Measurements from ENCODE around the gene ZFC3H1. TPM values are rescaled to one million over a fixed set of nuclear protein-coding genes. Genes with fewer than 3 reads are reported as not detected.

Gene ZFC3H1
- total RNA-seq, 1 donor from 2014 or later: 44.8 TPM

GRCh38 chr12:71602761-71603577 is 60.7 kb downstream of the ZFC3H1 start:
- Histone ChIP-seq H3K4me1 (no peaks in the 10 kb centered on the region), H3K4me3 (no peak overlapping the region), H3K27ac (no peak overlapping the region), H3K36me3 (peaks cover 19% of the 10 kb centered on the region), H3K9me3 (no peaks in the 10 kb centered on the region), H3K27me3 (no peaks in the 10 kb centered on the region)
- TF ChIP-seq, protein P1, sequence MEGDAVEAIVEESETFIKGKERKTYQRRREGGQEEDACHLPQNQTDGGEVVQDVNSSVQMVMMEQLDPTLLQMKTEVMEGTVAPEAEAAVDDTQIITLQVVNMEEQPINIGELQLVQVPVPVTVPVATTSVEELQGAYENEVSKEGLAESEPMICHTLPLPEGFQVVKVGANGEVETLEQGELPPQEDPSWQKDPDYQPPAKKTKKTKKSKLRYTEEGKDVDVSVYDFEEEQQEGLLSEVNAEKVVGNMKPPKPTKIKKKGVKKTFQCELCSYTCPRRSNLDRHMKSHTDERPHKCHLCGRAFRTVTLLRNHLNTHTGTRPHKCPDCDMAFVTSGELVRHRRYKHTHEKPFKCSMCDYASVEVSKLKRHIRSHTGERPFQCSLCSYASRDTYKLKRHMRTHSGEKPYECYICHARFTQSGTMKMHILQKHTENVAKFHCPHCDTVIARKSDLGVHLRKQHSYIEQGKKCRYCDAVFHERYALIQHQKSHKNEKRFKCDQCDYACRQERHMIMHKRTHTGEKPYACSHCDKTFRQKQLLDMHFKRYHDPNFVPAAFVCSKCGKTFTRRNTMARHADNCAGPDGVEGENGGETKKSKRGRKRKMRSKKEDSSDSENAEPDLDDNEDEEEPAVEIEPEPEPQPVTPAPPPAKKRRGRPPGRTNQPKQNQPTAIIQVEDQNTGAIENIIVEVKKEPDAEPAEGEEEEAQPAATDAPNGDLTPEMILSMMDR (IDR thresholded peaks at IDR 0.05): no peak
- intact Hi-C loops (cut with DNase I): no loop called here
- no peak for DNase-seq
- ATAC-seq: no peak

GRCh38 chr12:71601546-71601945 is 62.1 kb downstream of the ZFC3H1 start:
- no peaks in the 10 kb centered on the region for H3K27me3 ChIP-seq
- intact Hi-C loops (cut with DNase I): no loop called here
- H3K9me3 ChIP-seq: no peaks in the 10 kb centered on the region
- DNase-seq: no peak
- TF ChIP-seq, protein P1 (IDR thresholded peaks at IDR 0.05): no peak
- no peak for ATAC-seq
- no peak overlapping the region for H3K4me3 ChIP-seq
- H3K27ac ChIP-seq: no peak overlapping the region
- H3K4me1 ChIP-seq: no peaks in the 10 kb centered on the region
- peaks cover 5% of the 10 kb centered on the region for H3K36me3 ChIP-seq

- Histone ChIP-seq H3K4me1 (no peaks in the 10 kb centered on the region), H3K27me3 (peaks cover 9% of the 10 kb centered on the region), H3K27ac (no peak overlapping the region), H3K4me3 (no peak overlapping the region), H3K36me3 (no peaks in the 10 kb centered on the region), H3K9me3 (no peaks in the 10 kb centered on the region)
- no peak for ATAC-seq
- TF ChIP-seq, protein P1 (IDR thresholded peaks at IDR 0.05): no peak
- intact Hi-C loops (cut with DNase I): no loop called here
- DNase-seq: no peak
Observed at GRCh38 chr12:71599210-71599609, 64.4 kb downstream of the ZFC3H1 start.

- Histone ChIP-seq H3K9me3 (no peaks in the 10 kb centered on the region), H3K36me3 (no peaks in the 10 kb centered on the region), H3K27ac (no peak overlapping the region), H3K4me1 (no peaks in the 10 kb centered on the region), H3K27me3 (peaks cover 27% of the 10 kb centered on the region), H3K4me3 (no peak overlapping the region)
- intact Hi-C loops (cut with DNase I): no loop called here
- no peak for DNase-seq
- TF ChIP-seq, protein P1 (IDR thresholded peaks at IDR 0.05): no peak
- ATAC-seq: no peak
Observed at GRCh38 chr12:71594214-71594948, 69.3 kb downstream of the ZFC3H1 start.

GRCh38 chr12:71592841-71593240 is 70.8 kb downstream of the ZFC3H1 start:
- DNase-seq (no peak), ATAC-seq (no peak)
- Histone ChIP-seq H3K27ac (no peak overlapping the region), H3K4me1 (no peaks in the 10 kb centered on the region), H3K9me3 (no peaks in the 10 kb centered on the region), H3K27me3 (peaks cover 27% of the 10 kb centered on the region), H3K4me3 (no peak overlapping the region), H3K36me3 (no peaks in the 10 kb centered on the region)
- intact Hi-C loops (cut with DNase I): no loop called here
- TF ChIP-seq, protein P1 (IDR thresholded peaks at IDR 0.05): no peak
